ENCODE data around the gene ERFL. TPM values are rescaled to one million over a fixed set of nuclear protein-coding genes. Genes with fewer than 3 reads are reported as not detected.

Gene ERFL
- total and polyA plus RNA-seq, 3 donors from 2014 or later, result 0.78 to 2.4 (median 2.2) TPM

DNA sequence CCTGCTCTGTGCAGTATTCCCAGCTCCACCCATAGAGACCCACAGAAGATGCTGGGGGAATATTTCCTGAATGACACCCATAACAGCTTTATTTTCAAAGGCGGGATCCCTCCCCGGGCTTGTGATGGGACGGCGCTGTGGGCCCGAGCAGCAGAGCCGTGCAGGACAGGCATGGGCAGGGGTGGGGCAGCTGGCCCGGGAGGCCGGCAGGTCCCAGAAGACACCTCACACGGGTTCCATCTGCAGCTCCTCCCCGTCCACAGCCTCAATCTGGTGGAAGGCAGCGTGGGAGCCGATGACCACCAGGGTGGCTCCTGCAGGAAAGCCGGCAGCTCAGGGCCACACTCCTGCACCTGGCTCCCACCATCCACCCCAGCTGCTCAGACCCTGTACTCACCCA, 28.4 kb upstream of the ERFL start:
- intact Hi-C loops (cut with DNase I; ENCODE audit: low total_unique reads), result loop anchor here (10.0 kb wide), 1 partner anchor 82 kb away; the partner anchor contains the start of gene CD79A

DNA sequence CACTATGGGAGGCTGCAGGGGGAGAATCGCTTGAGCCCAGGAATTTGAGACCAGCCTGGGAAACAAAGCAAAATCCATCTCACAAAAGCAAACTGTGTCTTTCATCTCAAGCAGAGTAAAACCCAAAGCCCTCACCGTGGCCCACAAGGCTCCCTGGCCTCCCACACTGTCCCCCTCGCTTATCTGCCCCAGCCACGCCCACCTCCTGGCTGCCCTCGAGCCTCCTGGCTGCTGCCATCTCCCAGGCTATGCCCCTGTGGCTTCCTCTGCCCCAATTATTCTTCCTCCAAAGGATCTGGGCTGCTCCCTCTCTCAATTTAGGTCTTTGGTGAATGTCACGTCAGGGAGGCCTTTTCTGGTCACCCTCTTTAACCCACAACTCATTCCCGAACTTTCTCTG, 27.3 kb upstream of the ERFL start:
- Histone ChIP-seq H3K4me3 (no peak overlapping the region), H3K36me3 (ENCODE audit: low read depth, missing control alignments) (no peaks in the 10 kb centered on the region), H3K9me3 (no peaks in the 10 kb centered on the region), H3K4me1 (peaks cover 12% of the 10 kb centered on the region), H3K27me3 (no peaks in the 10 kb centered on the region), H3K27ac (no peak overlapping the region)
- TF ChIP-seq POLR2A (IDR thresholded peaks at IDR 0.05), result no peak
- TF ChIP-seq, protein P1, sequence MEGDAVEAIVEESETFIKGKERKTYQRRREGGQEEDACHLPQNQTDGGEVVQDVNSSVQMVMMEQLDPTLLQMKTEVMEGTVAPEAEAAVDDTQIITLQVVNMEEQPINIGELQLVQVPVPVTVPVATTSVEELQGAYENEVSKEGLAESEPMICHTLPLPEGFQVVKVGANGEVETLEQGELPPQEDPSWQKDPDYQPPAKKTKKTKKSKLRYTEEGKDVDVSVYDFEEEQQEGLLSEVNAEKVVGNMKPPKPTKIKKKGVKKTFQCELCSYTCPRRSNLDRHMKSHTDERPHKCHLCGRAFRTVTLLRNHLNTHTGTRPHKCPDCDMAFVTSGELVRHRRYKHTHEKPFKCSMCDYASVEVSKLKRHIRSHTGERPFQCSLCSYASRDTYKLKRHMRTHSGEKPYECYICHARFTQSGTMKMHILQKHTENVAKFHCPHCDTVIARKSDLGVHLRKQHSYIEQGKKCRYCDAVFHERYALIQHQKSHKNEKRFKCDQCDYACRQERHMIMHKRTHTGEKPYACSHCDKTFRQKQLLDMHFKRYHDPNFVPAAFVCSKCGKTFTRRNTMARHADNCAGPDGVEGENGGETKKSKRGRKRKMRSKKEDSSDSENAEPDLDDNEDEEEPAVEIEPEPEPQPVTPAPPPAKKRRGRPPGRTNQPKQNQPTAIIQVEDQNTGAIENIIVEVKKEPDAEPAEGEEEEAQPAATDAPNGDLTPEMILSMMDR (IDR thresholded peaks at IDR 0.05), result no peak
- intact Hi-C loops (cut with DNase I; ENCODE audit: low total_unique reads), result loop anchor here (10.0 kb wide), 1 partner anchor 81 kb away; the partner anchor contains the start of gene CD79A
- no peak for DNase-seq
- 50 to 53% methylated on average over 7 of the region's 7 CpGs for WGBS, 2 donors

More for the DNA sequence above, 28.4 kb upstream of the ERFL start:
- 89 to 90% methylated on average over 11 to 13 of the region's 13 CpGs for WGBS, 2 donors
- Histone ChIP-seq H3K4me3 (no peak overlapping the region), H3K4me1 (peaks cover 12% of the 10 kb centered on the region), H3K27me3 (no peaks in the 10 kb centered on the region), H3K36me3 (ENCODE audit: low read depth, missing control alignments) (no peaks in the 10 kb centered on the region), H3K9me3 (no peaks in the 10 kb centered on the region), H3K27ac (no peak overlapping the region)
- TF ChIP-seq, protein P1 (IDR thresholded peaks at IDR 0.05), result no peak
- no peak for TF ChIP-seq POLR2A (IDR thresholded peaks at IDR 0.05)
- DNase-seq, result no peak

DNA sequence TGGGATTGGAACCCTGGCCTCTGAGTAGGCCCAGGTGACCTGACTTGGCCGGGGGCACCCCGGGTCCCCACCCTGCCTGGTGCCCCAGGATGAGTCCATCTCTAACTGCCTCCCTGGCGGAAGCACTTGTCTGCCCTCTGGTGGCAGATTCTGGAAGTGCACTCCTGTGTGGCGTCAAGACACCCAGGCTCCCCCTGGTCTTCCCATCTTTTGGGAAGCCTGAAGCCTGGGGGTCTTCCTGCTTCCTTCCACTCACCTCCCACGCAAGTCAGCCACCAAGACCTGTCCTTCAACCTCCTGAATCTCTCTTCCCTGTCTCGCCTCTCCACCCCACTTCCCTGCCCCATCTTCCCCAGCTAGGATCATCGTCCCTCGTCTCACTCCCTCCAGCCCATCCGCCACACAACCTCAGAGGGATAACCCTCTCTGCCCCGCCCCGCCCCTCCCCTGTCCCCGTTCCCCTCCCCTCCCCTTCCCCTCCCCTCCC, 23.5 kb upstream of the ERFL start:
- Histone ChIP-seq H3K36me3 (ENCODE audit: low read depth, missing control alignments) (no peaks in the 10 kb centered on the region), H3K4me1 (no peaks in the 10 kb centered on the region), H3K9me3 (no peaks in the 10 kb centered on the region), H3K4me3 (no peak overlapping the region), H3K27me3 (no peaks in the 10 kb centered on the region), H3K27ac (no peak overlapping the region)
- DNase-seq, result peak; percentile 82
- TF ChIP-seq, protein P1 (IDR thresholded peaks at IDR 0.05), result peak; percentile 82 to 99 (median 89)
- TF ChIP-seq POLR2A (IDR thresholded peaks at IDR 0.05), result no peak
- intact Hi-C loops (cut with DNase I; ENCODE audit: low total_unique reads), result loop anchor here (10.0 kb wide), 1 partner anchor 77 kb away; the partner anchor contains the start of gene CD79A
- WGBS, 2 donors, result 16 to 22% methylated on average over 5 to 12 of the region's 12 CpGs

DNA sequence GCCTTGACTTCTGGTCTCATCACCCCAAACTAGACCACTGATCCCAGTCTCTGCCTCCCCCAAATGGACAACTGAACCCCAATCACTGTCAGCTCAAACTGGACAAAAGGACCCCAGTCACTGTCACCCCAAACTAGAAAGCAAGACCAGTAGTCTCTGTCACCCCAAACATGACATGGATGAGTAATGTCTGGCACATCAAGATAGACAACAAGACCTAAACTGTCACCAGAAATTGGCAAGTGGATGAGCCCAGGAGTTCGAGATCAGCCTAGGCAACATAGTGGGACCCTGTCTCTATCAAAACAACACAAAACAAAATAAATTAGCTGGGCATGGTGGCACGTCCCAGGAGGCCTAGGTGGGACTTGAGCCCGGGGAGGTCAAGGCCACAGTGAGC, 18.8 kb upstream of the ERFL start:
- Histone ChIP-seq H3K4me1 (no peaks in the 10 kb centered on the region), H3K27me3 (no peaks in the 10 kb centered on the region), H3K4me3 (no peak overlapping the region), H3K27ac (no peak overlapping the region), H3K9me3 (no peaks in the 10 kb centered on the region), H3K36me3 (ENCODE audit: low read depth, missing control alignments) (no peaks in the 10 kb centered on the region)
- TF ChIP-seq POLR2A (IDR thresholded peaks at IDR 0.05), result no peak
- TF ChIP-seq, protein P1 (IDR thresholded peaks at IDR 0.05), result no peak
- intact Hi-C loops (cut with DNase I; ENCODE audit: low total_unique reads), result no loop called here
- 89 to 91% methylated on average over 3 of the region's 3 CpGs for WGBS, 2 donors
- DNase-seq, result no peak
